GM19025 (cell line): ENCODE results near the gene EPS8L2.
A peak's percentile ranks its signal among the peaks of the same experiment; 100 is the strongest.

Source experiments
- ATAC-seq: cut with Tn5 transposase; IDR thresholded peaks from one replicate; pipeline ENCODE4 v1.9.1; 2021; ENCODE audit warnings: mild to moderate bottlenecking, low read depth, moderate library complexity; ENCODE audit not compliant: unreplicated experiment

EPS8L2 gene

GRCh38 chr11:773425-773824 is 67.4 kb downstream of the EPS8L2 start:
- no peak for ATAC-seq

DNA sequence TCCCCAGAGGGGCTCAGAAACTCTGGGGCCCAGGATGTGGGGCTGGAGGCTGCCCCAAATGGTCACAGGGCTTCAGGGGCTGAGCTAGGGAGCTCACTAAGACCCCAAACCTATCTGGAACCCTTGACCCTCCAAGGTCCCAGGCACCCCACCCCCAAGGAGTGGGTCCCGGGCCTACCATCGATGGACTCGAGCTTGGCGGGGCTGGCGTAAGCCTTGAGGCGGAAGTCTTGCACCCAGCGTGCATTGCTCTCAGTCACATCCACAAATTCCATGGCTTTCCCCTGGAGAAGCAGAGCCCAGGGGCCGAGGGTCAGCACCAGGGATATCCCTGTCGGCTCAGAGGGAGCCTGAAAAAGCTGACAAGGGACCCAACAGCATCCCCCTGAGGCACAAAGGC is 67.8 kb downstream of the EPS8L2 start:
- ATAC-seq, result no peak

GRCh38 chr11:774873-775592 is 69.0 kb downstream of the EPS8L2 start:
- no peak for ATAC-seq

DNA sequence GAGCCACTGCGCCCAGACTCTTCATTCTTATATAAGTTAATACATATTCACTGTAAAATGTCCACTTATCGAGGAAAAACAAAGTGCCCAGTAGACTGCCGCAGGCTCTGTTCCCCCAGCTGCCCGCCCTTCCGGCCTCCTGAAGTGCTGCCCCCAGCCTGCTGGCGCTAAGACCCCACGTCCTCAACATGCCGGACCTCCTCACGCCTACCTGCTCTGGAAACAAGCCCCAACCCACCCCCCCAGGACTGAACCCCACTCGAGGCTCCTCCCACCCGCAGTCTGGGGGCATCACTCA is 70.2 kb downstream of the EPS8L2 start:
- ATAC-seq, result no peak

DNA sequence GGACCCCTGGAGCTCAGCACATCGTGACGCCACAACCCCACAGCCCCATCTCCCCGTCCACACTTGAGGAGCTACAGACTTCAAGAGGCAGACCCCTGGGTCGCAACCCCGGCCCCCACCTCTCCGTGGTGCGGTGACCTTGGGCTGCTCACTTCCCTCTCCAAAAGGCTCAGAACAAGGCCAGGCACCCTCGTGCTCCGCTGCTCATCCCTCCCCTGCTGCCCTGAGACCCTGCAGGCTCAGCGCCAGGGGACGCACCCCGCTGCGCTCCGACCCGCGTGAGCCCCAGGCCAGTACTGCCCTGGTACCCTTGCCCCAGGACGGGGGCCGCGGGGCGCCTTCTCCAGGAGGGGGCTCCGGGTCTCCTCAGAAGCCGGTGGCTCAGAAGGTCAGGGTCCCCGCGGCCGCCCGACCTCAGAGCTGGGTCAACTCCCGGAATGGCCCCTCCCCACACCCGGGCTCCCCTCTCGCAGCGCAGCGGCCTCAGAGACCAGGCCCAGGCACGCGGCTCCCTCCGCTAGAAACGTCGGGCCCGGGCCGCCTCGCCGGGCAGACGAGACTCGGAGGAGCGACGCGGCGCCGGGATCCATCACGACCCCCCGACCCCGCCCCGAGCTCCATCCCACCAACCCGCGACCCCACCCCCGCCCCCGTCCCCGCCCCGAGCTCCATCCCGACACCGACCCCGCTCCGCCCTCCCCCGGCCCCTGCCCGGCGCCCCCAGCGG is 70.7 kb downstream of the EPS8L2 start:
- ATAC-seq, result peak; percentile 36
